GM12878 (cell line): Measurements from ENCODE around the gene TSC2. TPM values are rescaled to one million over a fixed set of nuclear protein-coding genes. Genes with fewer than 3 reads are reported as not detected.

Source experiments
- ATAC-seq: fragments of 200-7000 bp; cut with Tn5 transposase; 3 replicates; pipeline ENCODE4 v1.9.1; 2020; ENCODE audit warnings: mild to moderate bottlenecking, moderate library complexity
- BruUV-seq: library from RNA; stranded (reverse); fragments of 400-500 nt; replicated peaks from 2 replicates; lab custom pipeline; 2021; lab: Mats Ljungman, UMichigan
- CTCF ChIA-PET: fragments of 300-600 bp; sonication (Branson Sonifier 250); formaldehyde crosslinking; extraction: SDS; loops from one replicate; lab custom pipeline; 2021; ENCODE audit warnings: inconsistent platforms; lab: Yijun Ruan, JAX
- POLR2A ChIA-PET: fragments of 350-600 bp; formaldehyde crosslinking; extraction: SDS; loops from one replicate; lab custom pipeline; 2021; ENCODE audit warnings: inconsistent platforms; lab: Charles Lee
- RAD21 ChIA-PET: fragments of 300-600 bp; sonication (Branson Sonifier 250); formaldehyde crosslinking; loops from one replicate; lab custom pipeline; 2023; ENCODE audit warnings: antibody characterized with exemption; ENCODE audit not compliant: unreplicated experiment; lab: Charles Lee
- SMC1A ChIA-PET: fragments of 300-600 bp; sonication (Branson Sonifier 250); formaldehyde crosslinking; loops from one replicate; lab custom pipeline; 2023; ENCODE audit not compliant: unreplicated experiment, uncharacterized antibody; lab: Charles Lee
- DNase-seq: peaks from one replicate; pipeline ENCODE4 v3.0.0-alpha.2; 2011; ENCODE audit warnings: low read depth, low spot score
- FAIRE-seq: peaks from 3 replicates; lab custom pipeline; 2011; peaks lifted over from hg19 to GRCh38; lab: Jason Lieb, UNC
- H2AFZ ChIP-seq: 2 replicates; pipeline ENCODE4 v1.6.0; 2011; ENCODE audit warnings: low read depth, low read length, control low read depth; ENCODE audit not compliant: control insufficient read depth
- H3K27ac ChIP-seq: 2 replicates; pipeline ENCODE4 v1.5.1; 2011; ENCODE audit warnings: control low read depth; ENCODE audit not compliant: control insufficient read depth, insufficient read depth
- H3K27me3 ChIP-seq, 2 experiments: replicated peaks in 1 of 2; 2 replicates each; pipeline versions ENCODE4 v1.6.0 to v1.6.1; 2011; ENCODE audit warnings: low read length in 1 of 2; ENCODE audit not compliant: control insufficient read depth in 2 of 2, insufficient read depth in 2 of 2
- H3K36me3 ChIP-seq, 2 experiments: 2 replicates each; pipeline ENCODE4 v1.5.1; 2011; ENCODE audit warnings: low read length in 1 of 2; ENCODE audit not compliant: control insufficient read depth in 2 of 2, insufficient read depth in 2 of 2
- H3K4me1 ChIP-seq: 2 replicates; pipeline ENCODE4 v1.6.1; 2011; ENCODE audit warnings: mild to moderate bottlenecking, low read length, moderate library complexity, mixed read lengths; ENCODE audit not compliant: control insufficient read depth, insufficient read depth
- H3K4me2 ChIP-seq: 2 replicates; pipeline ENCODE4 v1.6.0; 2011; ENCODE audit warnings: control low read depth; ENCODE audit not compliant: control insufficient read depth, insufficient read depth
- H3K4me3 ChIP-seq: fragments of 200-600 bp; sonication (generic); 2 replicates; pipeline ENCODE4 v1.5.1; 2016
- H3K79me2 ChIP-seq: 2 replicates; pipeline ENCODE4 v1.6.0; 2011; ENCODE audit warnings: low read length; ENCODE audit not compliant: control insufficient read depth, insufficient read depth
- H3K9ac ChIP-seq: 2 replicates; pipeline ENCODE4 v1.8.0; 2011; ENCODE audit warnings: low read length, control low read depth, mixed read lengths; ENCODE audit not compliant: control insufficient read depth, insufficient read depth
- H3K9me3 ChIP-seq: replicated peaks from 3 replicates; pipeline ENCODE4 v1.5.1; 2011; ENCODE audit warnings: mild to moderate bottlenecking, low read length; ENCODE audit not compliant: control insufficient read depth, insufficient read depth
- H4K20me1 ChIP-seq: 2 replicates; pipeline ENCODE4 v1.6.0; 2011; ENCODE audit not compliant: control insufficient read depth, insufficient read depth
- BHLHE40 ChIP-seq, 2 experiments: fragments of 450-650 bp in 1 of 2; IDR thresholded peaks; 2 replicates each; pipeline ENCODE4 v1.6.1; 2011 to 2017; ENCODE audit warnings: low read depth in 2 of 2, borderline replicate concordance in 1 of 2, improper control_type of control experiment in 1 of 2, low read length in 1 of 2, mild to moderate bottlenecking in 1 of 2
- CBFB ChIP-seq: IDR thresholded peaks from 2 replicates; pipeline ENCODE4 v1.6.1; 2016; ENCODE audit warnings: antibody characterized with exemption, low read depth
- CHD2 ChIP-seq: IDR thresholded peaks from 2 replicates; pipeline ENCODE4 v1.6.1; 2011; ENCODE audit warnings: low read depth, low read length, improper control_type of control experiment, borderline replicate concordance
- CREB1 ChIP-seq: IDR thresholded peaks from 2 replicates; pipeline ENCODE4 v1.6.1; 2012; ENCODE audit warnings: low read depth, mild to moderate bottlenecking, inconsistent platforms
- MXI1 ChIP-seq: fragments of 150-350 bp; IDR thresholded peaks from 2 replicates; pipeline ENCODE4 v1.6.1; 2011; ENCODE audit warnings: low read depth, mild to moderate bottlenecking, inconsistent platforms, low read length, improper control_type of control experiment
- POLR2A ChIP-seq: IDR thresholded peaks from 2 replicates; pipeline ENCODE4 v1.6.1; 2011; ENCODE audit warnings: low read depth, mild to moderate bottlenecking, low read length
- RBBP5 ChIP-seq: fragments of 200-600 bp; sonication (generic); conservative IDR thresholded peaks from 2 replicates; pipeline ENCODE4 v1.6.1; 2016
- SRF ChIP-seq, 2 experiments: IDR thresholded peaks; 2 replicates each; pipeline ENCODE4 v1.6.1; 2011; ENCODE audit warnings: low read depth in 2 of 2, low read length in 2 of 2, mild to moderate bottlenecking in 1 of 2, moderate library complexity in 1 of 2
- STAT3 ChIP-seq: IDR thresholded peaks from 2 replicates; pipeline ENCODE4 v1.6.1; 2011; ENCODE audit warnings: low read depth, low read length, improper control_type of control experiment
- SUZ12 ChIP-seq: fragments of 200-600 bp; sonication (generic); IDR thresholded peaks from one replicate; pipeline ENCODE4 v1.6.1; 2018; ENCODE audit warnings: antibody characterized with exemption, mild to moderate bottlenecking; ENCODE audit not compliant: unreplicated experiment
- ZSCAN29 ChIP-seq: fragments of 450-650 bp; IDR thresholded peaks from 2 replicates; pipeline ENCODE4 v1.6.1; 2017; ENCODE audit warnings: mild to moderate bottlenecking, moderate library complexity
- WGBS: methylation state at CpG from one replicate; pipeline ENCODE4 v1.1.6; 2016; ENCODE audit warnings: low lambda C conversion rate; ENCODE audit not compliant: insufficient replicate concordance, insufficient coverage; ENCODE audit errors: missing lambda C conversion rate; 5-methylcytosine and 5-hydroxymethylcytosine counted together
- in situ Hi-C: fragments of 300-500 bp; cut with MboI; formaldehyde crosslinking; loops from 9 replicates; pipeline ENCODE4 v1.14.3; 2018; ENCODE audit warnings: mixed read lengths
- intact Hi-C: fragments of 100-400 bp; cut with micrococcal nuclease; formaldehyde crosslinking; loops from one replicate; pipeline ENCODE4 v1.14.2; 2022; ENCODE audit not compliant: unreplicated experiment
- polyA plus RNA-seq, 11 experiments: library from polyadenylated mRNA; depleted of rRNA in 4 of 11; unstranded in 6 of 11; stranded (reverse) in 5 of 11; fragments of >200 nt; fragmentation: Nextera tagmentation in 4 of 11; fragmentation: Illumina TruSeq in 1 of 11; extraction: Ambion mirVana in 4 of 11; extraction: Trizol in 1 of 11; gene quantifications; 1 replicate in 1 of 11; 2 replicates in 10 of 11; pipeline versions ENCODE4 v1.2.1 to v1.2.3, GENCODE V29; 2011 to 2016; ENCODE audit warnings: inconsistent platforms in 2 of 11, missing spikeins in 2 of 11, low read depth in 1 of 11
- total RNA-seq, 4 experiments: library from RNA; depleted of rRNA in 3 of 4; stranded (reverse); fragments of >200 nt in 3 of 4; fragmentation: Illumina TruSeq in 1 of 4; extraction: Trizol in 1 of 4; gene quantifications; 2 replicates each; pipeline versions ENCODE4 v1.2.1 to v1.2.3, GENCODE V29; 2013 to 2021
- TF ChIP-seq, protein P1 (sequence below): IDR thresholded peaks from 2 replicates; pipeline ENCODE4 v1.6.1; 2012; ENCODE audit warnings: low read depth, low read length, improper control_type of control experiment
- TF ChIP-seq, protein P2 (sequence below): IDR thresholded peaks from 2 replicates; pipeline ENCODE4 v1.6.1; 2011; ENCODE audit warnings: low read depth, mild to moderate bottlenecking, low read length, moderate library complexity, borderline replicate concordance; ENCODE audit errors: extremely low read depth

Gene TSC2
- total and polyA plus RNA-seq, 10 of the 15 experiments (the other 5 are each of a cell fraction or from before 2014, with no cell fraction given): 1.6 to 77.0 (median 21.6) TPM

DNA sequence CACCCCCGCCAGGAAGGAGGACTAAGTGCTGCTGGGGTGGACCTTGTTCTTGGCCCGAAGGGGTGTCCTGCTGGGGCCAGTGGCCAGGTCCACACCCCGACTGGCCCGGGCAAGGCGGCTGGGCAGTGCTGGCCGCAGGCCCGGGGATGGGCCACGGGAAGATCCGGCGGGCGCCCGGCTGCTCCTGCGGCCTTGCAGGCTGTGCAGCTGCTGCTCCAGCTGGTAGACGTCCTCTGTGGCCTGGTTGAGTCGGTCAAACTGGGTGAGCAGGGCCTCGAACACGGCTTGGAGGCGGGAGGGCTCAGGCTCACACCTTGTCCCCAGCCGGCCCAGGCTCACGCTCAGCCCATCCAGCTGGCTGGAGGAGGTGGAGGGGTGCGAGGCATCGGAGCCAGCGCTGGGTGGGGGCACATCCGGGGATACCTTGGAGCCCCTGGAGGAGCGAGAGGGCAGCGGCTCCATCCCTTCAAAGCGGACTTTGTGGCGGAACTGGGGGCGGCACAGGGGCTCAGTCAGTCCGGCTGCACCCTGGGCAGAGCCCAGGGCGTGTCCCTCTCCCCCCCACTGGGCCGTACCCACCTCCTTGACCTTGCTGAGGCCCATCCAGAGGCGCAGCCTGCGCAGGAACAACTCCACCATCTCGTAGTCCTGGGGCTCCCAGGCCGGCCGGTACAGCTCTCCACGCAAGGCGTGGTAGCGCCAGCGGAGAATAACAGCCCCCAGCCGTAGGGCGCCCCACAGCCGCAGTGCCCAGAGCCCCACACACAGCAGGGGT lies 42.1 kb downstream of the TSC2 start:
- in situ Hi-C loops (loop anchor here (10.0 kb wide), 1 partner anchor 55 kb away; the partner anchor contains the start of gene RAB26), intact Hi-C loops (no loop called here)
- RAD21 ChIA-PET: interaction anchor here (1.4 kb wide), 1 partner anchor 68 kb away, joined by 3 read pairs; no protein-coding TSS in a partner anchor
- Histone ChIP-seq H2AFZ (no peak overlapping the region), H3K9me3 (no peaks in the 10 kb centered on the region), H3K4me3 (no peak overlapping the region), H3K79me2 (no peaks in the 10 kb centered on the region), H3K4me1 (no peaks in the 10 kb centered on the region), H3K4me2 (no peak overlapping the region), H3K36me3 (peaks cover 0 to 6% of the 10 kb centered on the region in 2 experiments; a peak in 2 of 4 replicates), H4K20me1 (no peaks in the 10 kb centered on the region), H3K27ac (no peak overlapping the region), H3K27me3 (no peaks in the 10 kb centered on the region), H3K9ac (no peak overlapping the region)
- FAIRE-seq (no peak), ATAC-seq (no peak), DNase-seq (no peak)
- CTCF ChIA-PET: interaction anchor here (3.1 kb wide), 1 partner anchor 50 kb away, joined by 9 read pairs; no protein-coding TSS in a partner anchor
- peak; percentile 23 for TF ChIP-seq POLR2A
- TF ChIP-seq, protein P1, sequence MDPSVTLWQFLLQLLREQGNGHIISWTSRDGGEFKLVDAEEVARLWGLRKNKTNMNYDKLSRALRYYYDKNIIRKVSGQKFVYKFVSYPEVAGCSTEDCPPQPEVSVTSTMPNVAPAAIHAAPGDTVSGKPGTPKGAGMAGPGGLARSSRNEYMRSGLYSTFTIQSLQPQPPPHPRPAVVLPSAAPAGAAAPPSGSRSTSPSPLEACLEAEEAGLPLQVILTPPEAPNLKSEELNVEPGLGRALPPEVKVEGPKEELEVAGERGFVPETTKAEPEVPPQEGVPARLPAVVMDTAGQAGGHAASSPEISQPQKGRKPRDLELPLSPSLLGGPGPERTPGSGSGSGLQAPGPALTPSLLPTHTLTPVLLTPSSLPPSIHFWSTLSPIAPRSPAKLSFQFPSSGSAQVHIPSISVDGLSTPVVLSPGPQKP: no peak
- BruUV-seq: no TSS peak
- WGBS: 94% methylated on average over 41 of the region's 44 CpGs
- POLR2A ChIA-PET: no interaction called here
- SMC1A ChIA-PET: no interaction called here

DNA sequence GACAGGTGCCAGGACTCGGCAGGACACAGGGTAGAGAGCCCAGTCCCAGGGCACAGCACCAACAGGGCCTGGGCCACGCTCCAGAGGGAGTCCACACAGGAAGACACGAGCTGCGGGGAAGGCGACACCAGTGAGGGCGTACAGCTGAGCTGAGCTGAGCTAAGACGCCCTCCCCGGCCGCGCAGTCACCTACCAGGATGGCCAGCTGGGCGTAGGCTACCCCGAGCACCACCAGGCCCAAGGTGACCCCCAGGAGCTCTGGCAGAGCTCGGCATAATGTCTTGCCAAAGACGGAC lies 42.6 kb downstream of the TSC2 start:
- intact Hi-C loops (no loop called here), in situ Hi-C loops (no loop called here)
- no peaks in the 10 kb centered on the region for H3K27me3 ChIP-seq
- H2AFZ ChIP-seq: no peak overlapping the region
- no peak for ATAC-seq
- BruUV-seq: no TSS peak
- RAD21 ChIA-PET: interaction anchor here (1.4 kb wide), 1 partner anchor 68 kb away, joined by 3 read pairs; no protein-coding TSS in a partner anchor
- FAIRE-seq: no peak
- H3K4me1 ChIP-seq: no peaks in the 10 kb centered on the region
- TF ChIP-seq SRF (IDR thresholded peaks at IDR 0.05; ENCODE audit: low read depth in 2 of 2, low read length in 2 of 2): no peak
- no peak for TF ChIP-seq STAT3
- no peak for TF ChIP-seq RBBP5
- TF ChIP-seq ZSCAN29: no peak
- no peak for TF ChIP-seq MXI1
- no peak for TF ChIP-seq SUZ12
- no peak for TF ChIP-seq CREB1
- no peak for TF ChIP-seq CHD2
- TF ChIP-seq CBFB: no peak
- no peak for TF ChIP-seq BHLHE40 (IDR thresholded peaks at IDR 0.05; ENCODE audit: borderline replicate concordance in 1 of 2, low read depth in 2 of 2, low read length in 1 of 2)
- TF ChIP-seq, protein P2, sequence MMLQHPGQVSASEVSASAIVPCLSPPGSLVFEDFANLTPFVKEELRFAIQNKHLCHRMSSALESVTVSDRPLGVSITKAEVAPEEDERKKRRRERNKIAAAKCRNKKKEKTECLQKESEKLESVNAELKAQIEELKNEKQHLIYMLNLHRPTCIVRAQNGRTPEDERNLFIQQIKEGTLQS: no peak
- 96% methylated on average over 14 of the region's 14 CpGs for WGBS
- no peaks in the 10 kb centered on the region for H3K9me3 ChIP-seq
- no peak overlapping the region for H3K4me3 ChIP-seq
- CTCF ChIA-PET: interaction anchor here (3.1 kb wide), 1 partner anchor 50 kb away, joined by 9 read pairs; no protein-coding TSS in a partner anchor
- H3K36me3 ChIP-seq: peaks cover 0 to 6% of the 10 kb centered on the region in 2 experiments; a peak in 2 of 4 replicates
- SMC1A ChIA-PET: no interaction called here
- DNase-seq: no peak
- POLR2A ChIA-PET: no interaction called here
- H3K79me2 ChIP-seq: no peaks in the 10 kb centered on the region
- H3K4me2 ChIP-seq: no peak overlapping the region
- H4K20me1 ChIP-seq: no peaks in the 10 kb centered on the region
- no peak overlapping the region for H3K9ac ChIP-seq
- no peak overlapping the region for H3K27ac ChIP-seq
